KOPT-K1 (cell line): ENCODE measurements around the gene EMC10.
"Not testable (repeated sequence)": the region's sequence is repeated elsewhere in the genome, so short reads cannot be mapped to it uniquely, and the experiment has no call there.

Experiments used
- H3K27ac ChIP-seq: fragments of 200-600 bp; sonication (generic); 2 replicates; pipeline ENCODE4 v1.5.1; 2016; ENCODE audit warnings: antibody characterized with exemption, mild to moderate bottlenecking, low read depth, low read length; ENCODE audit not compliant: poor library complexity, severe bottlenecking
- H3K36me3 ChIP-seq: fragments of 200-600 bp; sonication (generic); 2 replicates; pipeline ENCODE4 v1.5.1; 2017; ENCODE audit warnings: antibody characterized with exemption, mild to moderate bottlenecking, low read length, moderate library complexity; ENCODE audit not compliant: insufficient read depth
- H3K9me3 ChIP-seq: fragments of 200-600 bp; sonication (generic); 2 replicates; pipeline ENCODE4 v1.5.1; 2017; ENCODE audit warnings: antibody characterized with exemption, low read length, mild to moderate bottlenecking; ENCODE audit not compliant: insufficient read depth, poor library complexity, severe bottlenecking

Gene EMC10

DNA sequence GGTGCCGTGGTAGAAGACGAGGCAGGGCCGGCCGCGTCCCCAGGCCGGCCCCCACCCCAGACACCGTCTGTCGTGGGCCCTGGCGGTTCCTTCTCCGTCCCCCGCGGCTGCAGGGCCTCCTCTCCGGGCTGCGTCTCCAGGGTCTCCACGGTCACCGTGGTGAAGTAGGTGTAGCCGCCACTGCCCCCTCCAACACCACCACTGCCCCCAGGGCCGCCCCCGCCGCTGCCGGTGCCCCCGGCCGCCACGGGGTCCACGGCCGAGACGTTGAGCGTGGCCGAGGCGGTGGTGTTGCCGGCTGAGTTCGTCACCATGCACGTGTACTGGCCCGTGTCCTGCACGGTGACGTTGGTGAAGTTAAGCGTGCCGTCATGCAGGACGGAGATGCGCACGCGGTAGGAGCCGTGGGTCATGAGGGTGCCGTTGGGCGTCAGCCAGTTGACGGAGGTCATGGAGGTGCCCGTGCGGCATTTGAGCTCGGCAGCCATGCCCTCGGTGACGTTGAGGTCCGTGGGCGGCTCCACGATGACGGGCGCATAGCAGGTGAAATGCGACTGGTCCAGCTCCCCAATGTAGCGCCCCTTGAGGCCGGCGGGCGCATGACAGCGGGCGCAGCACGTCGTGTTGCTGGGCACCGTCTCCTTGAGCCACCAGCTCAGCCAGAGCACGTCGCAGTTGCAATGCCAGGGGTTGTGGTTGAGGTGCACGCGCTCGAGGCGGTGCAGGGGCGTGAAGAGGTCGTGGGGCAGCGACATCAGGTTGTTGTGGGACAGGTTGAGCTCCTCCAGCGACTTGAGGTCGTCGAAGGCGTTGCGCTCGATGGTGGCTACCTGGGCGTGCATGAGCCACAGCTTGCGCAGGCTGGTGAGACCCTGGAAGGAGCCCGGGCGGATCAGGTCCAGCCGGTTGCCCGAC is 42.0 kb downstream of the EMC10 start:
- no peak overlapping the region for H3K27ac ChIP-seq
- H3K9me3 ChIP-seq, result no peaks in the 10 kb centered on the region
- no peaks in the 10 kb centered on the region for H3K36me3 ChIP-seq

DNA sequence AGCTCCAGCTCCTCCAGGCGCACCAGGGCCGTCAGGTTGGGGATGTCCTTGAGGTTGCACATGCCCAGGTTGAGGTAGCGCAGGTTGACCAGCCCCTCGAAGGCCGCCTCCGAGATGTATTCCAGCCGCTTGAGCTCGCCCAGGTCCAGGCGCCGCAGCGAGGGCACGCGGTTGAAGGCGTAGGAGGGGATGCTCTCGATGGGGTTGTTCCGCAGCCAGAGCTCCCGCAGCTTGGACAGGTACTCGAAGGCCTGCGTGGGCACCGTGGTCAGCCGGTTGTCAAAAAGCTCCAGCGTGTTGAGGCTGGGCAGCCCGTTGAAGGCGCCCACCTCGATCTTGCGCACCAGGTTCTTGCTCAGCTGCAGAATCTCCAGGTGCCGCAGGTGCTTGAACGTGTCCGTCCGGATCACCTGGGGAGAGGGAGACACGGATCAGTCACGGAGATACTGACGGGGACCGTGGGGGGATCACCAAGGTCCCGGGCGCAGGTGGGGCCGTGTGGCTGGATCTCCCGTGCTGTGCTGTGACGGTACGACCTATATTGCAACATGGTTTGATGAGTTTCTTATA is 42.8 kb downstream of the EMC10 start:
- Histone ChIP-seq H3K27ac (no peak overlapping the region), H3K36me3 (no peaks in the 10 kb centered on the region)

DNA sequence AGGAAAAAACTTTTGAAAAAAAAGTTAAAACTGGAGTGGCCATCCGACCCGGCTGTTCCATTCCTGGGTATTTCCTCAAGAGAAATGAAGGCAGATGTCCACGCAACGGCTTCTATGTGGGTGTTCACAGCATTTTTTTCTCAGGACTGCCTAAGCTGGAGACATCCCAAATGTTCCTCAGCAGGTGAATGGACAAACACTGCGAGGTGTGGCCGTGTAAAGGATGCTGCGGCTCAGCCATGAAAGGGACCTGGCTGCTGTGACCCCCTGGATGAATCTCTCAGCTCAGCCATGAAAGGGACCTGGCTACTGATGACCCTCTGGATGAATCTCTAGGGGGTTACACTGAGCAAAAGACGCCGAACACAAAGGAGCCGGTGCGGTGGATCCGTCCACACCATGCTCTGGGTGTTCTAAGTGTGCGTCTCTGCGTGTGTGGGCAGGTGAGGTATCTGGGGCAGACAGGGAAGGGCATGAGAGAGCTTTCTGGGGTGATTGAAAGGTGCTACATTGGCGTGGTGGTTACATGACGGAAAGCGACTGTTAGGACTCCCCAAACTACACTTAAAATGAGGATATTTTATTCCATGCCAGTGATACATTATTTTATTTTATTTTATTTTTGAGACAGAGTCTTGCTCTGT is 44.6 kb downstream of the EMC10 start:
- Histone ChIP-seq H3K9me3 (no peaks in the 10 kb centered on the region), H3K36me3 (no peaks in the 10 kb centered on the region), H3K27ac (no peak overlapping the region)

More for the DNA sequence above, 42.8 kb downstream of the EMC10 start:
- H3K9me3 ChIP-seq, result no peaks in the 10 kb centered on the region

DNA sequence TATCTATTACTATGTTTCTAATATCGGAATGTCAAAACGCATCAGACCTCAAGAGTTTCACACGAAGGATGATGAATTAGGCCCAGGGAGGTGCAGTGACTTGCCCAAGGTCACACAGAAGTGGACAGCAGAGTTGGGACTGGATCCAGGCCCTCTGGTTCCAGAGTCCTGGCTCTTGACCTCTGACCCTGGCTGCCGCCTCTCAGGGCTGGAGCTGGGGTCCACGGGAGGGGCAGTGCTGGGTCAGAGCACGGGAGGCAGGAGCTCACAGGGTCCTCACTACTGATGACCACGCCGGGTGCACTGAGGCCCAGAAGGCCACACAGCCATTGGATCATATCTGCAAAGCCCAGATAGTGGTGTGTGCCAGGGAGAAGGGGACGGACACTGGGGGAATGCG is 46.6 kb downstream of the EMC10 start:
- H3K36me3 ChIP-seq, result no peaks in the 10 kb centered on the region
- no peak overlapping the region for H3K27ac ChIP-seq
- no peaks in the 10 kb centered on the region for H3K9me3 ChIP-seq

DNA sequence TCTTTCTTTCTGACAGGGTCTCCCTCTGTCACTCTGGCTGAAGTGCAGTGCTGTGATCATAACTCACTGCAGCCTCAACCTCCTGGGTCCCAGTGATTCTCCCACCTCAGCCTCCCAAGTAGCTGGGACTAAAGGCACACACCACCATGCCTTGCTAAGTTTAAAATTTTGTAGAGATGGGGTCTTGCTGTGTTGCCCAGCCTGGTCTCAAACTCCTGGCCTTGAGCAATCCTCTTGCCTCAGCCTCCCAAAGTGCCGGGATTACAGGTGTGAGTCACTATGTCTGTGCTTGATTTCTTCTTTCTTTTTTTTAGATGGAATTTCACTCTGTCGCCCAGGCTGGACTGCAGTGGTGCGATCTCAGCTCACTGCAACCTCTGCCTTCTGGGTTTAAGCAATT is 51.7 kb downstream of the EMC10 start:
- H3K27ac ChIP-seq, H3K36me3 ChIP-seq: not testable (repeated sequence)
- H3K9me3 ChIP-seq, result peaks cover 10% of the 10 kb centered on the region

DNA sequence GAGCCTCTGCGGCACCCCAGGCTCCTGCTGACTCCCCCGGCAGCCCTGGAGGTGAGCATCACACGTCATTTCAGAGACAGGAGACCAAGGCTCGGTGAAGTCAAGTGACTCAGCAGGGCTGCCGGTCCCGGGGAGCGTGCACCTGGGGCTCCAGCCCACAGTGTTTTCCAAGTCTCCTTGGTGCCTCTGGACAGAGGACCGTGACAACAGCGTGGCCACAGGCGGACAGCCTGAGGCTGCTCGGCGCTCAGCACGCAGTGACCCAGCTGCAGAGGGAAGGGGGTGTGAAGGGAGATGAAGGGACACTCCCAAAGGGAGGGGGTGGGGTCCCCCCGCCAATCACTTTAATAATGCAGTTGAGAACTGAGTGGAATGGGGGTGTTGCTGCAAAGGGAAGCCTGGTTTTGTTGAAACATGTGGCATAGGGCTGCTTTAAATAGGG is 54.9 kb downstream of the EMC10 start:
- H3K9me3 ChIP-seq, result peaks cover 17% of the 10 kb centered on the region
- no peak overlapping the region for H3K27ac ChIP-seq
- H3K36me3 ChIP-seq, result no peaks in the 10 kb centered on the region

DNA sequence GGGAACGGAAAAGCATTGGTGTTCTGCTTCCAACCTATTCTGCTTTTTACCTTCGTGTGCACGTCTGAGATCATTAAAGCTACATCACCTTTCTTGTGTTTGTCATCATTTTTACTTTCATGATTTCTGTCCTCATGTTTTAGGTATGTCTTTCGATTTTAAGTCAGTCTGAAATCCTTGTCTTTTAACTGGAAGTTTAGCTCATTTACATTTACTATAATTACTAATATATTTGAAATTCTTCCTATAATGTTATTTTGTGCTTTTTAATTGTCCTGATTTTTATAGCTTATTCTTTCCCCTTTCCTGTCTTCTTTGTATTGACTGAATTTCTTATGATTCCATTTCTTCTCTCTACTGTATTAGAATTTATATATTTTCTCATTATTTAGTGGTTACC is 56.6 kb downstream of the EMC10 start:
- no peak overlapping the region for H3K27ac ChIP-seq

DNA sequence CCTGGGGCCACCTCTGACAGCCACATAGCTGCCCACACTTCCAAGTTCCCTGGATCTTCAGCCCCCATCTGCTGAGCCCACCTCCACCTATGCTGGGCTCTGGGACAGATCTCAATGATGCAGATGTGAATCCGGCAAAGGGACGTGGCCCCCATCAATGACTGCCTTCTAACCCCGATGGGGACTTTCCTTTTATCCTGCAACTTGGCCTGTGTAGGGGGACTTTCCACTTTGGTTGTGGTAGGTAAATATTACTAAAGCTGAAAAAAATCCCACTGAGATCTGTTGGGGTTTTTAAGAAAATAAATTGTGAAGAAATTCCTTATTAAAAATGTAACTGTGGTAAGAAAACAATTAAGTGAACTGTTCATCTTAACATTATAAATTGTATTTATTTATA is 58.2 kb downstream of the EMC10 start:
- no peak overlapping the region for H3K27ac ChIP-seq
- peaks cover 17% of the 10 kb centered on the region for H3K9me3 ChIP-seq
- H3K36me3 ChIP-seq, result no peaks in the 10 kb centered on the region

More for the DNA sequence above, 56.6 kb downstream of the EMC10 start:
- peaks cover 17% of the 10 kb centered on the region for H3K9me3 ChIP-seq
- H3K36me3 ChIP-seq, result no peaks in the 10 kb centered on the region

DNA sequence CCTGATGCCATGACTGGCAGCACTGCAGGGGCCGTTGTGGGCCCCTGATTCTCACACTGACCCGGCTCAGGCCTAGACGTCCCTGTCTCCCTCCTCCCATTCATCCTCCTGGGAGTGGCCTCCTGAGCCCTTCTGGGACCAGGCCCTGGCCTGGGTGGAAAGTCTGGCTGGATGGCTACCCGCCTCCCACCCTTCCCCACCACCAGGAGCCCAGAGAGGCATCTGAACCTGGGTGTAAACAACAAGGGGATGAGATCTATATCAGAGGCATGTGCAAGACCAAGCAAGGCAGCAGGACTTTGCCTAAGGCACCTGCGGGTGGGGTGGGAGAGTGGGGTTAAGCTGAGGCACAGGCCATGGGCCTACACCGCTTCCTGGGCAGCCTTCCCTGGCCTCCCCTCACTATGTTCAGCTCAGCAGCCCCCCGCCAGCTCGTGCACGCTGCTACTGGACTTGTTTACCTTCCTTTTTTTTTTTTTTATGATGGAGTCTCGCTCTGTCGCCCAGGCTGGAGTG is 59.4 kb downstream of the EMC10 start:
- Histone ChIP-seq H3K36me3 (no peaks in the 10 kb centered on the region), H3K9me3 (peaks cover 17% of the 10 kb centered on the region), H3K27ac (no peak overlapping the region)

DNA sequence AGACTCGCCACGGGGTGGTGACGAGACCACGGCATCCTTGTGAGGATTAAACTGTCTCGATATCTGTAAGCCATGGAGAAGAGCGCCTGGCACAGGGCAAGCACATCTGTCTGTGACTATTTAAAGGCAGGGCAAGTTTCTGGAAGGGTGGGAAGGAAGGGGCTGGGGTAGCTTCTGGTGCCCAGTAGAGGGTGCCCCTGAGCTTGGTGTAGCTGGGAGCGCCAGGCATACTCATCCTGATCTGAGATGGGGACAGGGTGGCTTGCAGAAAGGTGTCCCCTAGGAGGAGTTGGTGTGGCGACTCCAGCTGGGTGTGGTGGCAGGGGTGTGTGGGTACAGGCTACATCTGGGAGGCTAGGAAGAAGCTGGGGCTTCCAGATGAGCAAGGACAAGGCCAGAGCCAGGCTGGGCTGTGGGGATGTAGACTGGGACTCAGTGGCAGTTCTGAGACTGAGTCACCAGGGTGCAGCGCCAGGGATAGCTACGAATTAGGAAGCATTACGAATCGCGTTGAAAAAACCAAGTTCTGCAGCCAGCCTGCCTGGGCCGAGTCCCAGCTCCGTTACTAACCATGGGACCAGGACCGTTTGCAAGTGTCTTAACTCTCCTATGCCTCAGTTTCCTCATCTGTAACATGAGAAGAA is 60.5 kb downstream of the EMC10 start:
- Histone ChIP-seq H3K36me3 (no peaks in the 10 kb centered on the region), H3K27ac (no peak overlapping the region), H3K9me3 (peaks cover 17% of the 10 kb centered on the region)

DNA sequence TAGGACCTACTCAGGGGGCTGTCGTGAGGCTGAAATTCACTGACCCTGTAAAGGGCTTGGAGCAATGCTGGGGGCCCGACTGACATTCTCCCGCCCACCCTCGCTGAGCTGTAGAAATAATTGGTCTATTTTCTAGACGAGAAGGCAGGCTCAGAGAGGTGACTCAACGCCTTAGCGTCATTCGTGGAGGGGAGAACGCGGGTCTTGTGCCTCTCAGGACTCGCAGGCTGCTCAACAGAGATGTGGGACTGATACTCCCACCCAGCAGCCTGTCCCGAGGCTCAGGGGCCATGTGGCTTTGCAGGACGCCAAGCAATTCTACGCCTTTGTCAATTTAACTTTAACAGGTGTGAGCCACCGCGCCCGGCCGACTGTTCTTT is 61.0 kb downstream of the EMC10 start:
- Histone ChIP-seq H3K27ac (no peak overlapping the region), H3K36me3 (no peaks in the 10 kb centered on the region), H3K9me3 (peaks cover 15% of the 10 kb centered on the region)

DNA sequence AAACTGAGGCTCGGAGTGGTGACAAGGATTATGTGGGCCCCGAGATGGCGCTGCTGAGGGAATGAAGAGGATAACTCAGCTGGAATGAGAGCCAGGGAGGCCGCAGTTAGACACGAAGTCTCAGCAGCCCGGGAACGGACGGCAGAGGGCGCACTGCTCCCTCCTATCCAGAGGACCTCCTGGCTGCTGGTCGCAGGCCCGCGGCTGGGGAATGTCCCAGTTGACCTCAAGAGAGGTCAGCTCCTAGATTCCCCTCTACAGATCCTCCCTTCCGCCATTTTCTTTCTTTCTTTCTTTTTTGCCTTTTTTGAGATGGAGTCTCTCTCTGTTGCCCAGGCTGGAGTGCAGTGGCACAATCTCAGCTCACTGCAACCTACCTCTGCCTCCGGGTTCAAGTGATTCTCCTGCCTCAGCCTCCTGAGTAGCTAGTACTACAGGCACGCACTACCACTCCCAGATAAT is 61.5 kb downstream of the EMC10 start:
- H3K9me3 ChIP-seq, result peaks cover 9% of the 10 kb centered on the region
- H3K27ac ChIP-seq, result no peak overlapping the region
- no peaks in the 10 kb centered on the region for H3K36me3 ChIP-seq
